Measurements from ENCODE around the gene P2RY14.
"Not testable (repeated sequence)": the region's sequence is repeated elsewhere in the genome, so short reads cannot be mapped to it uniquely, and the experiment has no call there.

Gene P2RY14

DNA sequence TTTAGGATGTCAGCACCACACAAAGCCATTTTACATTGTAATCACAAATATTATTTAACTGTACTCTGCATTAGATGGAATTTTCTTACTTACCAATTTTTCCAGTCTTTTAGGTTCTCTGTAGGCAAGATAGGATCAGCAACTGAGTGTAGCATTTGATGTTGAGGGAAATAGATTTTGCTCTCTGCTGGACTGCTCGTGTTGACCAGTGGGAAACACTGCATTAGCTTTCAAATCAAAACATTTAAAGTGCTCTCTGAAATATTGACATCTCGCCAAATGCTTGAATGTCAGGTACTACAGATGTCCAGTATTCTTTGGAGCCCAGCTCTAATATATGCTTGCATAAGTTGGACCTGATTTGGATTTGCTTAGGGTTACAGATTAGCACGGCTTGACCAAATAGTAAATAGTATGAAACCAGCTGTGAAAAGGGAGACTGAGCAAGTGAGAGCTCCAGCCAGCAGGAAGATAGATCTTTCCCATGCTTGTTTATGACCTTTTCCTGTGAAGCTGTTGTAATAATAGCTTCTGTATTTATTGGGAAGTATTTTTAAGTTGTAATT, 29.5 kb downstream of the P2RY14 start:
- no peak for DNase-seq

DNA sequence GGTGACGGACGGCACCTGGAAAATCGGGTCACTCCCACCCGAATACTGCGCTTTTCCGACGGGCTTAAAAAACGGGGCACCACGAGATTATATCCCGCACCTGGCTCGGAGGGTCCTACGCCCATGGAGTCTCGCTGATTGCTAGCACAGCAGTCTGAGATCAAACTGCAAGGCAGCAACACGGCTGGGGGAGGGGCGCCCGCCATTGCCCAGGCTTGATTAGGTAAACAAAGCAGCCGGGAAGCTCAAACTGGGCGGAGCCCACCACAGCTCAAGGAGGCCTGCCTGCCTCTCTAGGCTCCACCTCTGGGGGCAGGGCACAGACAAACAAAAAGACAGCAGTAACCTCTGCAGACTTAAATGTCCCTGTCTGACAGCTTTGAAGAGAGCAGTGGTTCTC, 36.3 kb downstream of the P2RY14 start:
- peak in 1 of 2 experiments; percentile 39 for DNase-seq

DNA sequence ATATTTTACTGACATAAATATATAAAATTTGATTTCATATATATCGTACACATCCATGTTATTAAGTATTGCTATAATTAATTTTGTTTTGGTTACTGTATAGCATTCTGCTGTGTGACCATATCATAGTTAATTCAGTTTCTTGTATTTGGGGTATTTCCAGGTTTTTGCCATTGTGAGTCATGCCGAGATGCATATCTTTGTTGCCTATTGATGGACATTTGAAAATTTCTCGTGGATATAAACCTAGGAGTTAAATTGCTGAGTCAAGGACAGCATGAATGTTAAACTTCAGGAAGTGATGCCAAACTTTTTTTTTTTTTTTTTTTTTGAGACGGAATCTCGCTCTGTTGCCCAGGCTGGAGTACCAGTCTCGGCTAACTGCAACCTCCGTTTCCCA, 41.6 kb downstream of the P2RY14 start:
- DNase-seq = no peak

DNA sequence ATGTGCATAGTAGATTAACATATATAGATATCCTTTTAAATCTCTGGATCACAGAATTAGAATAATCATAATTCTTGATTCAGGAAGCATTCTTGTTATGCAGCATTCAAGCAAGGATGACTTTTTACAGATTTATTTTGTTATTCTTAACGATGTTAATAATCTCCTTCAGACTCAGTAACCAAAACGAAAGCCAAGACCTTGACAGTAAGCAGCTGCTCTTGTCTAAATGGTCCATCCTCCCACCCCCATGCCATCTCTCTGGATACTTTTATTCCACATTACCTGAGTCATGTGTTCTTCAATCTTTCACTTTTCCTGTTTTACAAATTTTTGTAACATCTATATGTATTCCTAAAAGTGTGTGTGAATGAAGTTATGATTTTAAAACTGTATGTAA, 42.0 kb downstream of the P2RY14 start:
- DNase-seq = no peak

DNA sequence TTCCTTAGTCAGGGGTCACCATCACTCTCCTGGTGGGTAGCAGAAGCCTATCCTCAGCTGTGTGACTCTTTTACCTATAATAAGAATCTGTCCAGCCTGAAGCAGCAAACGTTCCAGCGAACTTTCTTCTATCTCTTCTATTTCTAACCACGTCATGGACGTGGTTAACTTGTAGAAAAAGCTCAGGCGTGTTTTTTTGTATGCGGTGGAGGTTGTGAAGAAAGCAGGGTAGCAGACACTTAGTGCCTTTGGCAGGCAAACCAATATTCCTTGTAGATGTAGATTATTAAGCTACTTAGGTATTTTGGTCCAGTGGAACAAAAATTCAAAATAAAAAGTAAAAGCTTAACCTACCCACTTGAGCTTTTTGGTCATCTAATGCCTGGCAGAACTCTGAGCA, 43.5 kb downstream of the P2RY14 start:
- no peak for DNase-seq

DNA sequence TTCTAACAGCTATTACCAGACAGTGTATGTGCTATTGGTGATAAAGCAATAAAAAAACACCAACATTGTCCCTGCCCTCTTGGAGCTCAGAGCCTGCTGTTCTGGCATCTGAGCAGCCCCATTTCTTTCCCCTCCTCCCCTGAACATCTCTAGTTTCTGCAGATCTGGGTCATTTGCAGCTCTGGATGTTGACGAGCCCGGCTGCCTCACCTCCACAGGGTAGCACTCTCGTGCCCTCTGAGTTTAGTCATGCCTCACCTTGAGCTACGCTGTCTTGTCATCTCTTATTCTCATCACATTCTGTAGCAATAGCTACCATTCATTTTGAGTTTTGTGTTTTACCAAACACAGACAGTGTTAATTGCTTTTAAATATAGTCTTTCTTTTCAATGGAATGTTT, 45.4 kb downstream of the P2RY14 start:
- DNase-seq = no peak

DNA sequence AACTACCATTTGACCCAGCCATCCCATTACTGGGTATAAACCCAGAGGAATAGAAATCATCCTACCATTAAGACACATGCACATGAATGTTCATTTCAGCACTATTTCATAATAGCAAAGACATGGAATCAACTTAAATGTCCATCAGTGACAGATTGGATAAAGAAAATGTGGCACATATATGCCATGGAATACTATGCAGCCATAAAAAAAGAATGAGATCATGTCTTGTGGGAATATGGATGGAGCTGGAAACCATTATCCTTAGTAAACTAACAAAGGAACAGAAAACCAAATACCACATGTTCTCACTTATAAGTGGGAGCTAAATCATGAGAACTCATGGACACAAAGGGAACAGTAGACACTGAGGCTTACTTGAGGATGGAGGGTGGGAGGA, 45.9 kb downstream of the P2RY14 start:
- DNase-seq = not testable (repeated sequence)

DNA sequence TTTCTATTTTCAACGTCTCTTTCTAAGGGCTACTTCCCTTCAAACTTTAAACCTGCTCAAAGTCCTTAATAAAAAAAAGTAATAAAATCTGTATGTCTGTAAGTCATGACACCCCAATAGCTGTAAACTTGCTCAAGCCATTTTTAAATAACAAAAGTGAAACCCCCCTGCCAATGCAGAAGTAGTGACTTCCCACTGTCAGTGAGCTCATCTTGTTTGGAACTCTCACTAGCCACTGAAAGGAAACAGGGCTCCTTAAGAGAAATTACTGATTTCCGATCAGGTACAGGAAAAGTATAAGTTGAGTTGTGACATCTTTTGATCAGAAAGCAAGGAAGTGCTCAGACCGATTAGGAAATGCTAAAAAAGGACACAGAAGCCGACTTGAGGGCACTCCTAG, 47.7 kb downstream of the P2RY14 start:
- DNase-seq = no peak

DNA sequence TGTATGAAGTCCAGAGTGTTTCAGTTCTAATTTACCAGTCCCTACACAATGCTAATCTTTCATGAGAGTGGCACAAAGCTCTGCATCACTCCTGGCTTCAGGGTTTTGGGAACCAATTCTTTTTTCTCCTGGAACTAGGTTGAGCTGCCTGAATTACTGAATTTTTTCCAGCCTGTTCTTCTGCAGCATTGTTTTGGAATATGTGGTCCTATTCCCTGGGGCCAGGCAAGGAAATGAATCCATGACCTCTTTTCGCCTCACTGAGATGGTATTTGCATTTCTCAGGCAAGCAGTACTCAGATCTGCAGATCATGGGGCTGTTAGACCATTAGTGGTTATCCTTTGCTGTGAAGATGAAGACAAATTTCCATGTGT, 49.7 kb downstream of the P2RY14 start:
- peak; percentile 86 to 89 for DNase-seq

DNA sequence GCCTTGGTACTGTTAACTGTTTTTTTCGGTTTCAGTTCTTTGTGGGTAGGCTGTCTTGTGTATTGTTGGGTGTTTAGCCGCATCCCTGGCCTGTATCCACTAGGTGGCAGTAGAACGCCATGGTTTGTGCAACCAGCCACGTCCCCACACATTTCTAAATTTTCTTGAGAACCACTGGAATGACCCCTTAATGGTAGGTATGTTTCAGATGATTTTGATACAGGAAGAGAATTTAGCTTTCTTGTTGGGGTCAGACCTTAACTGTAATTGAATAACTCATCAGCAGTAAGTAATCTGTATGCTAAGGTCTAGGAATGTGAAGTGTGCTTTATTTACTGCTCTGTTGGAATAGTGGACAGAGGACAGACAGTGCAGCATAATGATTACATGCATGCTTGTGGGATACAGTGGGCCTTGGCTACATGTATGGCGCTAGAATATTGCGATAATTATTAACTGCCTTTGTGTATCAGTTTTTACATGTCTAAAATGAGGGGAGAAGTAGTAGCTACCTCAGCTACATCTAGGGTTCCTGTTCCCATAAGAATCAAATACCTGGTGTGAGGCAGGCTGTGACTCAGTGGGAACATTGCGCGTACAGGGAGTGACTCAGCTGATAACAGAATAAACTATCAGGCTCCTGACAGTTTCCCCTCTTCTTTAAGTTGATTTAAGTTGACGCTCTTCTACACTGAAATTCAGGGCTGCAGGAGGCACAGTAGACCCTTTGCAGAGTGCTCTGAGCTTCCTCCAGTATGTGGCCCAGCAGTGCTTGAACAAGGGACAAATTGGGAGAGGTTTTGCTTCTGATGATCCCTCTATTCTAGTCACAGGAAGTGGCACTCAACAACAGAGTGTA, 50.3 kb downstream of the P2RY14 start:
- DNase-seq = peak; percentile 38 to 83

DNA sequence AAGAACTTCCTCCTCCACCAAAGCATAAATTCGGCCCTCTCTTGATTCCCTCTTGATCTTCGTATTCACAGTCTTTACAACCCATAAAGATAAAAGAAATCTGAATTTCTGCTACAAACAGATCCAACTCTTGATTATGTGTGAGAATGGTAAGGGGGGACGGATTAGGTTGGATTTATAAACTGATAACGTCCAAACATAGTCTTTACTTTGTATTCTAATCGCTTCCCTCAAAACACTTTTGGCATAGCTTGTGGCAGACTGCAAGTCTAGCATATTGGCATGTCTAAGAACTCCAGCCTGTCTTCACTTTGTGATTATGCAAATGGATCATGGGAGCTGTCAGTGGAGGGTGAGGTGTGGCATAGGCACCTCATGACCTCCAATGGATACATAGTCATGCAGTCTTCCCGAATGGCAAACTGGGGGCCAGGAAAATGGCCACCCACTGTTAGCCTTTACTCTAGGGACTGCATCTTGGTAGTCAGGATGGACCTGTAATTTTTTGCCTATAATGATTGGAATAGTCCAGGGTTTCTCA, 51.0 kb downstream of the P2RY14 start:
- DNase-seq = peak in 1 of 2 experiments; percentile 63

DNA sequence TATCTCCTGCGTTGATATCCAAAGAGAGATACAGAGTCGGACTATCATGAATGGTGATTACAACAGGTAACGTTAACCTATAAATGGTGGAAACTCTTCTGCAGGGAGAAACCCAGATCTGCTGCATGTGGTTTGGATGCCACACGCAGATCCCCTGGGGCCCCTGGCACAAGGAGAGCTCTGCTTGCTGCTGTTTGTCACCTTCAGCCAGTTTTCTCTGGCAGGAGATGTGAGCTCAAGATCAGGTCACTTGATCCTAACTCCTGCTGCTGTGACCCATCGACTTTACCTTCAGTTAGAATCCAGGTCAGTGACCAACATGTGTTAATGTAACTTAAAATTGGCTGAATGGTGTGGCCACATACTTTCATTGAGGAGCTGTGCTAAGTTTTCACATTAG, 51.5 kb downstream of the P2RY14 start:
- no peak for DNase-seq

DNA sequence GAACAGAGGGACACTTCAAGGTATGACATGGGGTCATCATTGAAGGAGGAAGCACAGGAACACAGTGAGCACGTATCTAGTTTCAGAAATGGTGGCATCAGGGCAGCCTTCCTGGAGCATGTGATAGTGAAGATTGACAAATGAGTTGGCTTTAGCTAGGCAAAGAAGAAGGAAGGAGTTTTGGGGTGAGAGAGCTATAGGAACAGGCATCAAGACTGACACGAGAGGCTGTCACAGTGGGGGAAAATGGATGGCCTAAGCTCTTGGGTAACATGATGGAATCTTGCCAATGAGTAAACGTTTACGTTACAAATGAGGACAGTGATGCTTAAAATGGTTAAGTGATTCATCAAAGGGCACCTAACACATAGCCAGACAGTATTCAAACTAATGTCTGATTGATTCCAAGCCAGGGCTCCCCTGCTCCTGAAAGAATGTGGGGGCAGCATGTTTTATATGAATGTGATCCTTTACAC, 52.2 kb downstream of the P2RY14 start:
- DNase-seq = peak in 1 of 2 experiments; percentile 3

DNA sequence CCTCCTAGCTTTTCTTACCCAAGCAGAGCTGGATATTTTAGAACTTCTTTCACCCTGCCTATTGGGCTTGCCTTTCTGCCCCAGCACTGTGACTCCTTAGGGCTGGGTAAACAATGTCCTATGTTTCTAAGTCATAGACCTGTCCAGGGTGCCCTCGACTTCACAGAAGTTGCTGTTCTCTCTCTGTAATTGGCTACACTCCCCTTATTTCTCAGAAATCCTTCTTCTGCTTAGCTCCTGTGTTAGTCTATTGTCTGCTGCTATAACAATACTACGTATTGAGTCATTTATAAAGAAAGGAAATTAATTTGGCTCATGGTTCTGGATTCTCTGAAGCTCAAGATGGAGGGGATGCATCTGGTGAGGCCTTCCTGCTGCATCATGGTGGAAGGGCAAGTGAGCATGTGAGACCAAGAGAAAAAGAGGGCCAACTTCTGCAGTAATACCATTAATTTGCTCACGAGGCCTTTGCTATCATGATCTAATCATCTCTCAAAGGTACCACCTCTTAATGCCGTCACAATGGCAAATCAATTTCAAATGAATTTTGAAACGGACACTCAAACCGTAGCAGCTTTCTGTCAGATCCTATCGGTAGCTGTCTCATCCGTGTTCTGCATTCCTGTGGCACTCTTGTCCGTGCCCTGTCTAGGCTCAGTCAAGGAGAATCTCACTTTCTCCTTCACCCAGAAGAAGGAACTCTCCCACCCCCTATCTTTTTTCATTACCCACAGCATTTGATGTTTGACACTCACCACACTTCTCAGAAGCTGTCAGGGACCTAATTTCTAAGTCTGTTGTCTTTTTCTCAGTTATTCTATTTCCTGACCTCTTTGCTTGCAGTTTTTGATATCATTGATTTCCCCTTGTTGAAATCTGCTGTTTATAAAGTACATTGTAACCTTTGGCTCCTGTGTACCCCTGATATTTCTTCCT, 53.0 kb downstream of the P2RY14 start:
- DNase-seq = no peak

DNA sequence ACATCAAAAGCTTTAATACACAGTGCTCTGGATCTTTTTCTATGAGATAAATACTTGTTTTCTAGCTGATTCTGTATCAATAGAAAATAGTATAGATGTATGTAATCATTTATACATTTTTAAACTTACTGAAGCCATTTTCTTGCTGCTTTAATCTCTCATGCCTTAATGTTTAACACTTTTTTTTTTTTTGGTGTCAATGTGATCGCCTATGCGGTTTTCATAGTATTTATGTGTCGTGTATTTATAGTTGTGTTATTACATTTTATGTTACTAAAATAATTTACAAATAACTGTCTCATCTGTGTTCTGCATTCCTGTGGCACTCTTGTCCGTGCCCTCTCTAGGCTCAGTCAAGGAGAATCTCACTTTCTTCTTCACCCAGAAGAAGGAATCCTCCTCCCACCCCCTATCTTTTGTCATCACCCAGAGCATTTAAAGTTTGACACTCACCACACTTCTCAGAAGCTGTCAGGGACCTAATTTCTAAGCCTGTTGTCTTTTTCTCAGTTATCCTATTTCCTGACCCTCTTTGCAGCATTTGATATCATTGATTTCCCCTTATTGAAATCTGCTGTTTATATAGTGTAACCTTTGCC, 54.0 kb downstream of the P2RY14 start:
- DNase-seq = no peak

DNA sequence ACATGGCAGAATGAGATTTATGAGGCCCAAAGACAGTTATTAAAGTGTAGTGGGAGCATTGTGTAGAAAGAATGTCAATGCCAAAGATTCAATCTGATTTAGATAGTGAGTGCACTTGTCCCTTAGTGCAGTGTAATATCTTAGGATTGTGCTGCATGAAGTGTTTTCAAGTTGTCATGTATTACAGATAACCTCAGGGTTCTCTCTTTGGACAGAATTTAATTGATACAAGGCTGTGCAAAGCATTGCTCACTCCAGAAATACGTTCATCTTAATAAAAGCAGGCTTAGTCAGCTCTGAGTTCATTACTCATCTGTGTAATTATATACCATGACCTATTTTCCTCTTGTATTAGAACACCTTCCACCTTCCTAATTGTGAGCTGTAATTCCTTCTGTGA, 59.3 kb downstream of the P2RY14 start:
- DNase-seq = no peak

DNA sequence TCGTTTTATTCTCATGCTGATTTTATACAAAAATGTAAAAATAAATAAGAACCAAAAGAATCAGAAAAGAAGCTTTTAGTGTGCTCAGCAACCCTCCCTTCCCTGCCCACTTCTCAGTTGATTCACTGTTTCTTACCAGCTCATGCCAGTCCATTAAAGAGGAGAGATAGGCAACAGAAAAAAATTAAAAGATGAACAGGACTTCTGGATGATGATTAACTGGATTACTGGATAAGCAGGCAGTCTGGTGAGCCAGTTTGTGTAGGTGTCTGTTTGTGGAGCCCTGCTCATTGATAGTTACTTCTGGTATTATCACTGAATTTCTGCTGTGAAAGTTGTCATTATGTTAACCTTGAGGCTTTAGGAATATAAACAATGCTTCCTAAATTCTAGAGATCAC, 60.2 kb downstream of the P2RY14 start:
- no peak for DNase-seq

DNA sequence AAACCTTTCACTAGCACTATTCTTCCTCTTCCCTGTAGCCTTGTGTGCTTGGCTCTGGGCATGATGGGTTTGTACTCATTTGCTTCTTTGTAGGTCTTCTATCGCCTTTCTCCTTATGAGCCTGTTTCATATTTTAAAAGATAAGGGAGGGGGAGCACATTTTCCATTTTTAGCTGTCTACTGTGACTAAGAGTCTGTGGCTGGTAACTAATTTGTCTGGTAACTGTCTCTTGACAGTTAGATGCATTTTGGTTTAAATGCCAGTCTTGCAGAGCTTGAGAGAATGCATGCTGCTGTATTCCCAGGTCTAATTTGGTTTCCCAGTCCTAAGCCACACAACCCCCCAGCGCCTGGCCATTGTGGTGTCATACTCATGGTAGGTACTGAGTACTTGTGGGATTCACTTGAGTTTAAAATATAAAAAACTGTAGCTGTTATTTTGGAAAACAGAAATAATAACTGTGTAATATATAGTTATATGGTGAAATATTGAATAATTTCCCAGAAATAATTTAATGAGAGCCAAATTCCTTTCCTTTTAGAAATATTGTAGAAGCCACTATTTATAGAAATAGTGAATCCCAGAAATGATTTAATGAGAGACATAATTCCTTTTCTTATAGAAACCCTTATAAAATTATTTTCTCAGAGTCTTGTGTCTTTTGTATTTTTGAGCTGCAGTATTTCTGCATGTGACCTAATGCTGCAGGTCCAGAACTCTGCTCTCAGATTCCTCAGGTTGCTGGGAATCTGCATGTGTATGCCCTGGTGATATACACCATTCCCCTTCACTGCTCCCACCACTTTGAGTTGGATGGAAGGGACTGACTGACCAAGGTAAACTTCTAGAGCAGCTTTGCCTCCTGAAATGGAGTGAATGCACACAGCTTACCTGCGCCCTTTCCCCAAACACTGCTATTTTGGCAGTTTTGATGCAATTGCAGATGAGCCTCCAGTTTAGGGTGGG, 61.4 kb downstream of the P2RY14 start:
- DNase-seq = no peak

DNA sequence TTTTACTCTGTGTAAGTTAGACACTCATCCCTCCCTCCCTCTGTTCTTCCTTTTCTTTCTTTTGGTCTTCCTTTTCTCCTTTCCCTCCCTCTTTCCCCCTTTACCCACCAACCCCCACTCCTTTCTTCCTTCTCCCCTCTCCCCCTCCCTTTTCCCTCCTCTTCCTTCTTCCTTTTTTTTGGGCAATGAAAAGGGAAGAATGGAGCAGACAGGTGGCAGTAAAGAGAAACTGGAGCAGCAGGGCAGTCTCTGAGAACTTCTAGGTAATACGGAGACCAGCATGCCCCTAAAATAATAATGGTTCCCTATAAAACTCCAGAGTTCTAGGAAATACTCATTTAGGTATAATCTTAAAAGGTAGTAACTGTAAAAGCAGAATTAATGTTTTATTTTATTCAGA, 63.9 kb downstream of the P2RY14 start:
- no peak for DNase-seq

DNA sequence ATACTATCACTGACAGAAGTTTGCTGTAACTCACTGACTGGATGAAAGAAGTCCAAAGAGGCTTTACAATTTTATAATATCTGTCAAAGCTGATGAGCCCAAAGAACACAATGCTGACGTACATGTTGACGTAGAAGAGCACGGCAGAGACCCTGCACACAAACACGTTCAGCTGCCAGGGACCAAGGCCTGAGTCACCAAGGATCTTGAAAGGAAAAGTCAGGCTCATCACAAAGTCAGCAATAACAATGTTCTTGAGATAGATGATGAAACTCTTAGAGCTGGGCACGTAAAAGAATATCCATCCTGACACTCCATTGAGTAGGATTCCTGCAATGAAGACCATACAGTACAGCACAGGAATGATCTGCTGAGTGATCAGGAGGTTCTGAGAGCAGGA, 64.5 kb downstream of the P2RY14 start:
- no peak for DNase-seq

DNA sequence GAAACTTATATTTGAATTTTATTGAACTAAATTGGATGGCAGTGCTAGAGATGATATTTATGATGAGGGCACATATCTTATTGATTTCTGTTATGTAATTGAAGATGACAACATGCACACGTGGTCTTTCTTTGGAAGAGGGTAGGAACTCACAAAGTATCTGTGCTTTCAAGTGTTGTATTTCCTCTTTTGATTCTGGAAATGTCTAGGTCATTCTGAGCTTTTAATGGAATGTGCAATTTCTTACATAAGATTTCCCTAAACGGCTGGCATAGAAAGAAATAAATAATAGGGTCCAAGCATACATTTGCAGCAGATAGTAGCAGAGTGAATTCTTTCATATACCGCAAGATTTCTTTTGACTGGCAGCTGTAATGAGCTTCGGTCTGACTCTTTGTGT, 65.2 kb downstream of the P2RY14 start:
- no peak for DNase-seq
